ENCODE results near the gene WWOX.

Gene WWOX

DNA sequence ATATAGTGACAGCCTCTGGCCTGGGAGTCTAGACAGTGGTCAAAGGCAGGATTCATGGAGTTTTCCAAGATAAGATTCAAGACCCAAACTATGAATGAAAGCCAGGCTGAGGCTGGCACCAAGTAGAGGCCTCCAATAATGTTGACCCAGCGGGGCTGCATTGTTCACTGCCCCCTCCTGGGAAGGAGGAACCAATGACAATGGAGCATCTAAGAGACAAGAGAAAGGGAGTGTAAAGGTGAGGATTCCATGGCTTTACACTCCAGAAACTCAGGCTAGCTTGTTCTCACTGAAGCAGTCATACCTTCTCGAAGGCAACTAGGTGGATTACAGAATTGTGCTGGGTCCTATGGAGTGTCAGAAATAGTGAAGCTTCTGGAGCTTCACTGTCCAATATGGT lies 380.3 kb downstream of the WWOX start:
- no peaks in the 10 kb centered on the region for H3K9me3 ChIP-seq (ENCODE audit: control insufficient read depth, low read length)
- no peaks in the 10 kb centered on the region for H3K36me3 ChIP-seq (ENCODE audit: control insufficient read depth, insufficient read depth, low read length)
- no peak overlapping the region for H3K27ac ChIP-seq (ENCODE audit: low read depth, low read length, severe bottlenecking)
- H3K4me3 ChIP-seq (ENCODE audit: extremely low read depth, insufficient read depth, low read length, poor library complexity, severe bottlenecking), result no peak overlapping the region
- H3K4me1 ChIP-seq (ENCODE audit: control insufficient read depth, insufficient read depth, low read length, poor library complexity, severe bottlenecking), result no peaks in the 10 kb centered on the region
- WGBS, 2 experiments (ENCODE audit: insufficient coverage in 2 of 2), result 83 to 86% methylated on average over 1 of the region's 2 CpGs

DNA sequence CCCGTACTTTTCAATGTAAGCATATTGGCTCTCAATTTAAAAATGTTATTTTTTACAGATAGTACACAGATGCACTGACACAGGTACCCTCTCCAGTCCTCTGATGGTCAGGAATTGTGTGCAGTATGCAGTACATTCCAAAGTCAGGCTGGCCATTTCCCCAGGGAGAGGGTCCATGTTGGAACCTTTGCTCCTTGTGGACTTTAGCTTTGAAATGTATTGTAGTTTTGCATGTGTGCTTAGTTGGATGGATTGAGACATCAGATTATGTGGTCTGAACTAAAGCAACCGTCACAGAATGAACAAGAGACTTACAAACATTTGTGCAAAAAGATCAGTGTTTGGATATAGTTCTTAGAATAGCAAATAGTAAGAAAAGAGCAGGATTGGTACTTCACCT lies 381.1 kb downstream of the WWOX start:
- 94% methylated on average over 2 of the region's 2 CpGs; no CpG with 5 or more reads in 1 of the 2 experiments for WGBS, 2 experiments (ENCODE audit: insufficient coverage in 2 of 2)
- H3K4me3 ChIP-seq (ENCODE audit: extremely low read depth, insufficient read depth, low read length, poor library complexity, severe bottlenecking), result no peak overlapping the region
- H3K4me1 ChIP-seq (ENCODE audit: control insufficient read depth, insufficient read depth, low read length, poor library complexity, severe bottlenecking), result no peaks in the 10 kb centered on the region
- no peaks in the 10 kb centered on the region for H3K36me3 ChIP-seq (ENCODE audit: control insufficient read depth, insufficient read depth, low read length)
- no peak overlapping the region for H3K27ac ChIP-seq (ENCODE audit: low read depth, low read length, severe bottlenecking)
- H3K9me3 ChIP-seq (ENCODE audit: control insufficient read depth, low read length), result no peaks in the 10 kb centered on the region

DNA sequence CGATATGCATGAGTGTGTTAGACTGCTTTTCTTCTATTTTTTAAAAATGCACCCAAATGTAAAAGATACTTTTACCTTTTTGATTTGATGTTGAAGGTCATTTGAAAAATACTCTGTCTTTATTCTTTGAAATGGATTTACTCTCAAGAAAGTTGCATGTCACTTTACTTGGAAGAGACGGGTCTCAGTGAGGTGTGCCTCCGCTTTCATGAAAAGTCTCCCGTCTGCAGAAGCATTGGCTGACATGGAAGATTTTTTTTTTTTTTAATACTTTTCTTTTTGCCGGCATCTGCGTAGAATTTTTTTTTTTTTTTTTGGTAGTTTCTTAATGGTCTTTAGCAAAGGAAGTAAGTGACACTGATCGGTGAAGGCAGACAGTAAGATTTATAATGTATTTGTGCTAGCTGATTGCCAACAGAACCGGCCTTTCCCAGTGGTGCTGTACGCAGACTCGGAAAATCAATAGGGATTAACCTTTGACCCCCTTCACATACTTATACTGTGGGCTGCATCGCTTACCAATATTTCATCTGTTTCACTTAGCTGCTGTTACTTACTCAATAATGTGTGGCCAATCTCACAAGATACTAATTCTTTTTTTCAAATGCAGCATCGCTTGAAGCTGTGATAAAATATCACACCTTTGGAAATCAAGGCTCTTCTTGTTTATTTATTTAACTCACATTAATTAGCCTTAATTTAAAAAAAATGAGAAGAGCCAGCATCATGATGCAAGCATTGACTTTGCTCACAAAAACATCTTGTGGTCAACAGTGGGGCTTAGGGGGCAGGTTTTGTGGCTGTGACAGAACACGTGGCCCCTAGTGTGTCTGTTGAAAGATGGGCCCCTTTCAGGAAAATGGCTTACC lies 383.9 kb downstream of the WWOX start:
- H3K4me3 ChIP-seq (ENCODE audit: extremely low read depth, insufficient read depth, low read length, poor library complexity, severe bottlenecking), result no peak overlapping the region

DNA sequence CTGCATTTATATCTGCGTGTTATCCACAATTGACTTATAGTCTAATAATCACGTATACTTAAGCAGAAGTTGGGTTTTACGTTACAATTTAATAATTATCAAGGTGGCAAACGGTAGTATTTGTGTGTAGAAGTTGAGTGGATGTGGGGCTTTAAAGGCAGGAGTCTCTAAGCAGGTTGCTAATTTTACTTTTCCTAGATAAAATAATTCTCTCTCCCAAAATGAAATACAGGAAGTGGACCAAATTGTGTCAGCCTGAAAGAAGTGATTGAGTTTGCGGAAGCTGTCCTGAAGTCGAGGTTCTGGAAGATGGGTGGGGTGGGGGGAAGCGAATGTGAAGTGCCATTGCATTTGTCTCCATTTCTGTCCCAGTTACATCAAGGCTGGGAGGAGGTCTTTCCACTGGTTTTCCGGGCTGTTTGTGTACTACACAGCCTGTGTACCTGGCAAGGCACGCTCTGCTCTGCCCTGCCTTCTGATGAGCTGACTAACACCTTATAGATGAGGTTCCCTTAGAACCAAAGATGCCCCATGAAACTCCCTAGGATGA lies 385.1 kb downstream of the WWOX start:
- Histone ChIP-seq H3K27ac (ENCODE audit: low read depth, low read length, severe bottlenecking) (no peak overlapping the region), H3K9me3 (ENCODE audit: control insufficient read depth, low read length) (no peaks in the 10 kb centered on the region), H3K4me1 (ENCODE audit: control insufficient read depth, insufficient read depth, low read length, poor library complexity, severe bottlenecking) (no peaks in the 10 kb centered on the region), H3K36me3 (ENCODE audit: control insufficient read depth, insufficient read depth, low read length) (no peaks in the 10 kb centered on the region), H3K4me3 (ENCODE audit: extremely low read depth, insufficient read depth, low read length, poor library complexity, severe bottlenecking) (no peak overlapping the region)
- WGBS, 2 experiments (ENCODE audit: insufficient coverage in 2 of 2), result 92 to 94% methylated on average over 2 of the region's 9 CpGs

More for the DNA sequence above, 383.9 kb downstream of the WWOX start:
- no peak overlapping the region for H3K27ac ChIP-seq (ENCODE audit: low read depth, low read length, severe bottlenecking)
- H3K9me3 ChIP-seq (ENCODE audit: control insufficient read depth, low read length), result no peaks in the 10 kb centered on the region
- H3K4me1 ChIP-seq (ENCODE audit: control insufficient read depth, insufficient read depth, low read length, poor library complexity, severe bottlenecking), result no peaks in the 10 kb centered on the region
- 78 to 92% methylated on average over 4 to 7 of the region's 13 CpGs for WGBS, 2 experiments (ENCODE audit: insufficient coverage in 2 of 2)
- no peaks in the 10 kb centered on the region for H3K36me3 ChIP-seq (ENCODE audit: control insufficient read depth, insufficient read depth, low read length)

DNA sequence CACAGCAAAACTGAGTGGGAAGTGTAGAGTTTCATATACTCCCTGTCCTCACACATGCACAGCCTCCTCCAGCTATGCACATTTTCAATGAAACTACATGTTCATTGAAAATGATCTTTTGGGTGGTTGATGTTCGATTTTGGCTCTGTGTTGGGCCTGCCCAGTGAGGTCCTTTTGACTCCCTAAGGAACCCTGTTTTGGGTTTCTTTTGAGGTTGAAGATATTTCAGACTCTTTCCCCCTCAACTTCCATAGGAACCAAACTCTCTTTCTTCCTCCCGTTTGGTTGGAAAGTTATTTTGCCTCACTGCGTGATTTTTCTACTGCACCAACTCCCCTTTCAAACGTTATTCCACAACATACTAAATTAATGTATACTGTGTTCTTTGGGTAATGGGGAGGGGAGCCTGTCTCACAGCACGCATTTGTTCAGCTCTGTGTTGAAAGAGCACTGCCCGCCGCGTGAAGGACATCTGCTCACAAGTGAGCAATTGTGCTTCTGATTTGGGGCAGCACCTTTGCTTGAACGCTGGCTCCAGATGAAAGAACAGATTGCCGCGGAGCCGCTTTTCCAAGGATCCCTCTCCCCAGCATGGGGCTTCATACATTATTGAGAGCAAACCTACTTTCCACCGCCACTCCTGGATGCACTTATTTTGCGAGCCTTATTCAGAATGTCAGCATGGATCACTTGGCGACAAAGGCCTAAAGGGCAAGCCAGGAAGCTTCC lies 385.9 kb downstream of the WWOX start:
- Histone ChIP-seq H3K27ac (ENCODE audit: low read depth, low read length, severe bottlenecking) (no peak overlapping the region), H3K4me1 (ENCODE audit: control insufficient read depth, insufficient read depth, low read length, poor library complexity, severe bottlenecking) (no peaks in the 10 kb centered on the region), H3K4me3 (ENCODE audit: extremely low read depth, insufficient read depth, low read length, poor library complexity, severe bottlenecking) (no peak overlapping the region), H3K9me3 (ENCODE audit: control insufficient read depth, low read length) (no peaks in the 10 kb centered on the region), H3K36me3 (ENCODE audit: control insufficient read depth, insufficient read depth, low read length) (no peaks in the 10 kb centered on the region)
- 85 to 90% methylated on average over 7 to 8 of the region's 15 CpGs for WGBS, 2 experiments (ENCODE audit: insufficient coverage in 2 of 2)

DNA sequence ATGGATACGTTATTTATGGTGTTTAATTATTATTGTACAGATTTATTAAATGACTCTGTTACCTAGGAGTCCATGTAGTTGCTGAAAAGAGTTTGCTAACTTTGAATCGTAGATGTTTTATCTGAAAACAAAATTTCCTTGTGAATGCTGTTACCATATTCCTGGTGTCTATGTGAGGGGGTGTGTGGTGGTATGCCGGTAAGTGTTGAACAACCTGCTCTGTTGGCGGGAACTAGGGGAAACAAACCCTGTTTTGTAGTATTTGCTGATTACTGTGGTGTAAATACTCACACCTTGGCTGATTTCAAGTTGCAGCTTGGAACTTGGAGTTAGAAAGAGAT lies 386.4 kb downstream of the WWOX start:
- Histone ChIP-seq H3K4me3 (ENCODE audit: extremely low read depth, insufficient read depth, low read length, poor library complexity, severe bottlenecking) (no peak overlapping the region), H3K9me3 (ENCODE audit: control insufficient read depth, low read length) (no peaks in the 10 kb centered on the region), H3K4me1 (ENCODE audit: control insufficient read depth, insufficient read depth, low read length, poor library complexity, severe bottlenecking) (no peaks in the 10 kb centered on the region), H3K27ac (ENCODE audit: low read depth, low read length, severe bottlenecking) (no peak overlapping the region), H3K36me3 (ENCODE audit: control insufficient read depth, insufficient read depth, low read length) (no peaks in the 10 kb centered on the region)
- 82 to 90% methylated on average over 3 of the region's 4 CpGs for WGBS, 2 experiments (ENCODE audit: insufficient coverage in 2 of 2)

DNA sequence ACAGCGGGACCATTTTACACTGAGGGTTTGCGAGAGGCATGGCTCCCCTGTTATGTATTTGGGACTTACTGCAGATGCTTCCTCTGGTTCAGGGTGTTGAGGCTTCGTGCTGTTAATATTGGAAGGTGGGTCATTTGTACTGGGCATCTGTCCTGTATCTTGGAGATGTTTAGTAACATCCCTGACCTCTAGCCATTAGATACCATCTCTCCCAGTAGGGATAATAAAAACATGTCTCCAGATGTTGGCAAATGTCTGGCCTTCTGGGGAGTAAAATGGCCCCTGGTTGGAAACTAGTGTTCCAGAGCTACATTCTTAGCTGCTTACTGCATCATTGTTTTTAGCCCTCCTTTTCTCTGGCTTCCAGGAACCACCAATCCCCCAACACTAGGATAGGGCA lies 388.0 kb downstream of the WWOX start:
- Histone ChIP-seq H3K9me3 (ENCODE audit: control insufficient read depth, low read length) (no peaks in the 10 kb centered on the region), H3K36me3 (ENCODE audit: control insufficient read depth, insufficient read depth, low read length) (no peaks in the 10 kb centered on the region), H3K4me1 (ENCODE audit: control insufficient read depth, insufficient read depth, low read length, poor library complexity, severe bottlenecking) (no peaks in the 10 kb centered on the region), H3K4me3 (ENCODE audit: extremely low read depth, insufficient read depth, low read length, poor library complexity, severe bottlenecking) (no peak overlapping the region), H3K27ac (ENCODE audit: low read depth, low read length, severe bottlenecking) (no peak overlapping the region)
- WGBS, 2 experiments (ENCODE audit: insufficient coverage in 2 of 2), result 80 to 92% methylated on average over 1 to 2 of the region's 3 CpGs

DNA sequence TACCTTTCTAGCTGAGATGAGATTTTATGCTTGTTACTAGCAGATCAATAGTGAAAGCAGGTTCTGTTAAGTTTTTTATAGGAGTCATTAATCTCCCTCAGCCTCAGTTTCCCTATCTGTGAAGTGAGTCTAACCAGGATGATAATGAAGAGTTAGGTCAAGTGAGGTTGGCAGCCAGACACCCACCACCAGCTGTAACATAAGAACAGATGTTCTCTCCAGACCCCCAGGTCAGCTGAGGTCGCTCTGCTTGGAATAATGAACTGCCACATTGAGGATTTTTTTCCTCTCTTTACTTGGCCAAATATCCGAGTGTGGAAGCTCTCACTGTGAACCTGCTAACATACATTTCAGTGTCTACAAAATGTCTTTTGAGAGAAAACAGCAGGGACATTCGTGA lies 389.6 kb downstream of the WWOX start:
- 77% methylated on average over 2 of the region's 3 CpGs; no CpG with 5 or more reads in 1 of the 2 experiments for WGBS, 2 experiments (ENCODE audit: insufficient coverage in 2 of 2)
- Histone ChIP-seq H3K4me3 (ENCODE audit: extremely low read depth, insufficient read depth, low read length, poor library complexity, severe bottlenecking) (no peak overlapping the region), H3K27ac (ENCODE audit: low read depth, low read length, severe bottlenecking) (no peak overlapping the region), H3K9me3 (ENCODE audit: control insufficient read depth, low read length) (no peaks in the 10 kb centered on the region), H3K36me3 (ENCODE audit: control insufficient read depth, insufficient read depth, low read length) (no peaks in the 10 kb centered on the region), H3K4me1 (ENCODE audit: control insufficient read depth, insufficient read depth, low read length, poor library complexity, severe bottlenecking) (no peaks in the 10 kb centered on the region)

DNA sequence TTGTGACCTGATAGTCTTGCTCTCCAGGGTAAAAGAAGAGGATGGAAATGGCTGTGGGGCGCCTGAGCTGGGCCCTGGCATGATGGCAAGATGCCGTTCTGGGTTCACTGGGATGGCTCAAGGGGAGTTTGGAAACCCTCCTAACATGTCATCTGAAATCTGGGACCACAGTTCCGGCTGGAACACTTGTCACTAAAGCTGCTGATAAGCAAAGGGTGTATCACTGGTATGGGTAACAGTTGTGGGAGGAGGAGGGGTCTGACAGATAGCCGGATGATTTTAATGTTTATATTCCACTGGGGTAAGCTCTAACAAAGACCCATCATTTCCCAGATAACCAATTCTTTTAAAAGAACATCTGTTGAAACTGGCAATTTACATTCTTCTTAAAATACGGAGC lies 390.2 kb downstream of the WWOX start:
- H3K36me3 ChIP-seq (ENCODE audit: control insufficient read depth, insufficient read depth, low read length), result no peaks in the 10 kb centered on the region
- WGBS, 2 experiments (ENCODE audit: insufficient coverage in 2 of 2), result 100% methylated on average over 1 of the region's 5 CpGs; no CpG with 5 or more reads in 1 of the 2 experiments
- no peak overlapping the region for H3K27ac ChIP-seq (ENCODE audit: low read depth, low read length, severe bottlenecking)
- no peaks in the 10 kb centered on the region for H3K9me3 ChIP-seq (ENCODE audit: control insufficient read depth, low read length)
- no peaks in the 10 kb centered on the region for H3K4me1 ChIP-seq (ENCODE audit: control insufficient read depth, insufficient read depth, low read length, poor library complexity, severe bottlenecking)
- H3K4me3 ChIP-seq (ENCODE audit: extremely low read depth, insufficient read depth, low read length, poor library complexity, severe bottlenecking), result no peak overlapping the region

DNA sequence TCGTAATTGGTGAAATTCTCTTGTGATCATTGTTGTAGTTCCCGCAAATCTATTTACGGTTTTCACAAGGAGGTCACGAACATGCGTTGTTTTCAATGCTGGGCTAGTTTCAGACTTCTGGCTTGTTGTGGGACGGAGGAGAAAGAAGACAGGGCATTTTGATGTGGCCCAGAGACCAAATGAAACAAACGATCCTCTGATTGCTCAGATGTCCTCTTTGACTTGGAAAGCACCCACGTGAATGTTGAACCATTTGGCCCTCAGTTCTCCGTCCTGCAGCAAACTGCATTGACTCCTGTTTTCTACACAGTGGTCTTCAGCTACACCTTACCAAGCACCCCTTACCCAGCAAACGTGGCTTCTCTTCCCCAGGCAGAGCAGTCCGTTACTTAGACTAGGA lies 391.0 kb downstream of the WWOX start:
- no peaks in the 10 kb centered on the region for H3K4me1 ChIP-seq (ENCODE audit: control insufficient read depth, insufficient read depth, low read length, poor library complexity, severe bottlenecking)
- H3K4me3 ChIP-seq (ENCODE audit: extremely low read depth, insufficient read depth, low read length, poor library complexity, severe bottlenecking), result no peak overlapping the region
- 95 to 96% methylated on average over 9 to 10 of the region's 11 CpGs for WGBS, 2 experiments (ENCODE audit: insufficient coverage in 2 of 2)
- no peaks in the 10 kb centered on the region for H3K9me3 ChIP-seq (ENCODE audit: control insufficient read depth, low read length)
- H3K36me3 ChIP-seq (ENCODE audit: control insufficient read depth, insufficient read depth, low read length), result no peaks in the 10 kb centered on the region
- no peak overlapping the region for H3K27ac ChIP-seq (ENCODE audit: low read depth, low read length, severe bottlenecking)
